Panc1 (cell line): ENCODE measurements around the gene CHL1. TPM values are rescaled to one million over a fixed set of nuclear protein-coding genes. Genes with fewer than 3 reads are reported as not detected.

Source experiments
- ATAC-seq: fragments of 200-7000 bp; cut with Tn5 transposase; 2 replicates; pipeline ENCODE4 v1.9.1; 2020; ENCODE audit warnings: mild to moderate bottlenecking, moderate library complexity
- BruUV-seq: library from RNA; stranded (reverse); fragments of 400-500 nt; replicated peaks from 2 replicates; lab custom pipeline; 2021; lab: Mats Ljungman, UMichigan
- CTCF ChIA-PET: fragments of 300-600 bp; sonication (Branson Sonifier 250); formaldehyde crosslinking; loops from one replicate; lab custom pipeline; 2022; ENCODE audit warnings: antibody characterized with exemption; lab: Charles Lee
- POLR2A ChIA-PET: fragments of 300-600 bp; sonication (Branson Sonifier 250); formaldehyde crosslinking; loops from one replicate; lab custom pipeline; 2022; ENCODE audit warnings: antibody characterized with exemption; lab: Charles Lee
- DNase-seq: peaks from one replicate; pipeline ENCODE4 v3.0.0-alpha.2; 2010; ENCODE audit warnings: low read depth, low spot score
- H3K27ac ChIP-seq: 2 replicates; pipeline ENCODE4 v1.5.1; 2011; ENCODE audit warnings: mild to moderate bottlenecking, low read length, inconsistent platforms
- H3K27me3 ChIP-seq: fragments of 200-500 bp; sonication (Bioruptor generic); 2 replicates; pipeline ENCODE4 v1.6.0; 2014; ENCODE audit warnings: low read length, inconsistent platforms; ENCODE audit not compliant: control insufficient read depth, insufficient read depth
- H3K36me3 ChIP-seq: fragments of 200-500 bp; sonication (Bioruptor generic); 2 replicates; pipeline ENCODE4 v1.5.1; 2014; ENCODE audit warnings: inconsistent platforms, mild to moderate bottlenecking, low read length, moderate library complexity; ENCODE audit not compliant: control insufficient read depth, insufficient read depth
- H3K4me1 ChIP-seq: 2 replicates; pipeline ENCODE4 v1.5.1; 2011; ENCODE audit warnings: inconsistent platforms, mild to moderate bottlenecking, low read length, moderate library complexity; ENCODE audit not compliant: control insufficient read depth, insufficient read depth
- H3K4me3 ChIP-seq, 2 experiments: 2 replicates each; pipeline ENCODE4 v1.5.1; 2011 to 2012; ENCODE audit warnings: low read depth in 2 of 2, low read length in 2 of 2, mild to moderate bottlenecking in 2 of 2, inconsistent platforms in 1 of 2, moderate library complexity in 1 of 2
- H3K9me3 ChIP-seq: fragments of 200-500 bp; sonication (Bioruptor generic); 2 replicates; pipeline ENCODE4 v1.5.1; 2014; ENCODE audit warnings: low read depth, mild to moderate bottlenecking, inconsistent platforms, low read length, moderate library complexity; ENCODE audit not compliant: control insufficient read depth, insufficient read depth
- POLR2AphosphoS5 ChIP-seq: IDR thresholded peaks from 2 replicates; pipeline ENCODE4 v1.6.1; 2012; ENCODE audit warnings: mild to moderate bottlenecking, low read depth, low read length, moderate library complexity
- SIN3A ChIP-seq: IDR thresholded peaks from 2 replicates; pipeline ENCODE4 v1.6.1; 2012; ENCODE audit warnings: low read depth, mild to moderate bottlenecking, low read length, moderate library complexity, borderline replicate concordance; ENCODE audit not compliant: insufficient read depth
- TCF7L2 ChIP-seq: IDR thresholded peaks from 2 replicates; pipeline ENCODE4 v1.6.1; 2011; ENCODE audit warnings: mild to moderate bottlenecking, low read depth, low read length, inconsistent platforms
- in situ Hi-C: cut with HindIII; loops from 2 replicates; pipeline ENCODE4 v1.10.0; 2016; ENCODE audit warnings: low sequenced_read_pairs, low pct_unique_long_range_greater_than_20kb
- intact Hi-C: fragments of 100-400 bp; cut with micrococcal nuclease; formaldehyde crosslinking; loops from one replicate; pipeline ENCODE4 v1.10.0; 2022; ENCODE audit not compliant: unreplicated experiment
- total RNA-seq: library from RNA; stranded (reverse); gene quantifications from one replicate; pipeline ENCODE4 v1.2.1, GENCODE V29; 2021; ENCODE audit not compliant: unreplicated experiment
- TF ChIP-seq, protein P1 (sequence below): fragments of 450-650 bp; IDR thresholded peaks from 2 replicates; pipeline ENCODE4 v1.5.1; 2017; ENCODE audit warnings: mild to moderate bottlenecking
- TF ChIP-seq, protein P2 (sequence below), 2 experiments: IDR thresholded peaks; 2 replicates each; pipeline ENCODE4 v1.6.1; 2011 to 2012; ENCODE audit warnings: low read depth in 2 of 2, control low read depth in 1 of 2, low read length in 1 of 2, mild to moderate bottlenecking in 1 of 2, moderate library complexity in 1 of 2; ENCODE audit not compliant: insufficient read depth in 1 of 2

The CHL1 gene
- total RNA-seq, 1 experiment from 2014 or later = not detected

DNA sequence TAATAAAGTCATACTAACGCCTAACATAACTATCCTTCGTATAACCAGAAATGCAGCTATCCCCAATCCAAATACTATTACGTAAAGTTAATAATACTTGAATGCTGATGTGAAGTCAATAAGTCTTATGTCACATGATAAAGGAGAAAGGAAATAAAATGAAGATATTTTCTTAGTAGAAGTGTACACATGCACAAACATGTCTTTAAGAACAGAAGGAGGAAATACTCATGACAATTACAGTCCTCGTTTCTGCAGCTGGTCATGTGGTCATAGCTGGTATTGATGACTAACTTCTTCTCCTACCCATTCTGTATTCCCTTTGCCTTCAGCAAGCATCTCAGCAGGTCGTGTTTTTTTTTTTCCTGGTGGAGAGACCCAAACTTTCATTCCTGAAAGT, 244.3 kb downstream of the CHL1 start:
- in situ Hi-C loops = no loop called here
- intact Hi-C loops = no loop called here
- BruUV-seq = no TSS peak
- H3K9me3 ChIP-seq = no peaks in the 10 kb centered on the region
- H3K4me1 ChIP-seq = no peaks in the 10 kb centered on the region
- DNase-seq = no peak
- ChIA-PET CTCF (no interaction called here), POLR2A (no interaction called here)
- ATAC-seq = no peak
- H3K27me3 ChIP-seq = no peaks in the 10 kb centered on the region
- TF ChIP-seq POLR2AphosphoS5 (no peak), SIN3A (no peak), TCF7L2 (no peak)
- TF ChIP-seq, protein P1, sequence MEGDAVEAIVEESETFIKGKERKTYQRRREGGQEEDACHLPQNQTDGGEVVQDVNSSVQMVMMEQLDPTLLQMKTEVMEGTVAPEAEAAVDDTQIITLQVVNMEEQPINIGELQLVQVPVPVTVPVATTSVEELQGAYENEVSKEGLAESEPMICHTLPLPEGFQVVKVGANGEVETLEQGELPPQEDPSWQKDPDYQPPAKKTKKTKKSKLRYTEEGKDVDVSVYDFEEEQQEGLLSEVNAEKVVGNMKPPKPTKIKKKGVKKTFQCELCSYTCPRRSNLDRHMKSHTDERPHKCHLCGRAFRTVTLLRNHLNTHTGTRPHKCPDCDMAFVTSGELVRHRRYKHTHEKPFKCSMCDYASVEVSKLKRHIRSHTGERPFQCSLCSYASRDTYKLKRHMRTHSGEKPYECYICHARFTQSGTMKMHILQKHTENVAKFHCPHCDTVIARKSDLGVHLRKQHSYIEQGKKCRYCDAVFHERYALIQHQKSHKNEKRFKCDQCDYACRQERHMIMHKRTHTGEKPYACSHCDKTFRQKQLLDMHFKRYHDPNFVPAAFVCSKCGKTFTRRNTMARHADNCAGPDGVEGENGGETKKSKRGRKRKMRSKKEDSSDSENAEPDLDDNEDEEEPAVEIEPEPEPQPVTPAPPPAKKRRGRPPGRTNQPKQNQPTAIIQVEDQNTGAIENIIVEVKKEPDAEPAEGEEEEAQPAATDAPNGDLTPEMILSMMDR = no peak
- TF ChIP-seq, protein P2, sequence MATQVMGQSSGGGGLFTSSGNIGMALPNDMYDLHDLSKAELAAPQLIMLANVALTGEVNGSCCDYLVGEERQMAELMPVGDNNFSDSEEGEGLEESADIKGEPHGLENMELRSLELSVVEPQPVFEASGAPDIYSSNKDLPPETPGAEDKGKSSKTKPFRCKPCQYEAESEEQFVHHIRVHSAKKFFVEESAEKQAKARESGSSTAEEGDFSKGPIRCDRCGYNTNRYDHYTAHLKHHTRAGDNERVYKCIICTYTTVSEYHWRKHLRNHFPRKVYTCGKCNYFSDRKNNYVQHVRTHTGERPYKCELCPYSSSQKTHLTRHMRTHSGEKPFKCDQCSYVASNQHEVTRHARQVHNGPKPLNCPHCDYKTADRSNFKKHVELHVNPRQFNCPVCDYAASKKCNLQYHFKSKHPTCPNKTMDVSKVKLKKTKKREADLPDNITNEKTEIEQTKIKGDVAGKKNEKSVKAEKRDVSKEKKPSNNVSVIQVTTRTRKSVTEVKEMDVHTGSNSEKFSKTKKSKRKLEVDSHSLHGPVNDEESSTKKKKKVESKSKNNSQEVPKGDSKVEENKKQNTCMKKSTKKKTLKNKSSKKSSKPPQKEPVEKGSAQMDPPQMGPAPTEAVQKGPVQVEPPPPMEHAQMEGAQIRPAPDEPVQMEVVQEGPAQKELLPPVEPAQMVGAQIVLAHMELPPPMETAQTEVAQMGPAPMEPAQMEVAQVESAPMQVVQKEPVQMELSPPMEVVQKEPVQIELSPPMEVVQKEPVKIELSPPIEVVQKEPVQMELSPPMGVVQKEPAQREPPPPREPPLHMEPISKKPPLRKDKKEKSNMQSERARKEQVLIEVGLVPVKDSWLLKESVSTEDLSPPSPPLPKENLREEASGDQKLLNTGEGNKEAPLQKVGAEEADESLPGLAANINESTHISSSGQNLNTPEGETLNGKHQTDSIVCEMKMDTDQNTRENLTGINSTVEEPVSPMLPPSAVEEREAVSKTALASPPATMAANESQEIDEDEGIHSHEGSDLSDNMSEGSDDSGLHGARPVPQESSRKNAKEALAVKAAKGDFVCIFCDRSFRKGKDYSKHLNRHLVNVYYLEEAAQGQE (IDR thresholded peaks at IDR 0.05; ENCODE audit: insufficient read depth in 1 of 2, low read depth in 2 of 2, low read length in 1 of 2) = no peak
- H3K36me3 ChIP-seq = no peaks in the 10 kb centered on the region
- no peak overlapping the region for H3K4me3 ChIP-seq
- H3K27ac ChIP-seq = no peak overlapping the region

DNA sequence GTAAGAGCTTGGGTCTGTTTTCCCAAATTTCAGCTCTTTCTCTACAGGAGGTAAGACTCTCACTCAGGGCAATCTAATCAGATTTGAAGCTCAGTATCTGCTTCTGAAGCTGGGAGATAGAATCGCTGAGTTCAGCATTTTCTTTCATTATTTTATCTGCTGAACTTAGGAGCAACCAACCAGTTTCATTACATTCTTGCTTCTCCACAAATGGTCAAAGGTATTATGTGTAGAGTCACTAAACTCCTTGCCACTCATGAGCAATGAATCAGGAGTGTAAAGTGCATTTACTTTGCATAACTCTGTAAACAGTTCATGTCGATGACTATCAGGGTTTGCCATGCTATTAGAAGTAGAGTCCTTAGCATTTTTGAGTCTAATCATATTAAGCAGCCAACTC, 249.4 kb downstream of the CHL1 start:
- Histone ChIP-seq H3K4me3 (no peak overlapping the region), H3K9me3 (no peaks in the 10 kb centered on the region), H3K27ac (no peak overlapping the region), H3K27me3 (no peaks in the 10 kb centered on the region), H3K4me1 (no peaks in the 10 kb centered on the region), H3K36me3 (no peaks in the 10 kb centered on the region)
- DNase-seq (no peak), ATAC-seq (no peak)
- TF ChIP-seq SIN3A (no peak), TCF7L2 (no peak), POLR2AphosphoS5 (no peak)
- TF ChIP-seq, protein P1 = no peak
- TF ChIP-seq, protein P2 (IDR thresholded peaks at IDR 0.05; ENCODE audit: insufficient read depth in 1 of 2, low read depth in 2 of 2, low read length in 1 of 2) = no peak
- CTCF ChIA-PET = no interaction called here
- BruUV-seq = no TSS peak
- intact Hi-C loops (no loop called here), in situ Hi-C loops (no loop called here)
- POLR2A ChIA-PET = no interaction called here
